Measurements from ENCODE around the gene PRRG3. TPM values are rescaled to one million over a fixed set of nuclear protein-coding genes. Genes with fewer than 3 reads are reported as not detected.

Gene PRRG3
- total RNA-seq, result under 1 TPM in 2 of 4 donors, not detected in 2; 0.19 to 0.40 TPM

- Histone ChIP-seq H3K36me3 (no peaks in the 10 kb centered on the region), H3K27ac (no peak within 1 kb of the TSS), H3K4me1 (no peaks in the 10 kb centered on the region), H3K27me3 (no peaks in the 10 kb centered on the region), H3K4me3 (no peak within 1 kb of the TSS), H3K9me3 (no peaks in the 10 kb centered on the region)
- TF ChIP-seq POLR2A (IDR thresholded peaks at IDR 0.05), result no peak
- TF ChIP-seq CTCF (IDR thresholded peaks at IDR 0.05), result no peak
- DNase-seq, result no peak
These were observed at the start of gene PRRG3 for GRCh38 chrX:151694661-151695582. Gene PRRG3 (plus strand): TSS chrX:151695458. CDS start chrX:151698815, 3,357 bp downstream.

GRCh38 chrX:151675121-151675746 lies 20.0 kb upstream of the PRRG3 start:
- H3K27ac ChIP-seq, result no peak overlapping the region
- no peaks in the 10 kb centered on the region for H3K9me3 ChIP-seq
- no peak for DNase-seq
- TF ChIP-seq CTCF (IDR thresholded peaks at IDR 0.05), result no peak
- TF ChIP-seq POLR2A (IDR thresholded peaks at IDR 0.05), result no peak
- no peaks in the 10 kb centered on the region for H3K36me3 ChIP-seq
- H3K4me3 ChIP-seq, result no peak overlapping the region
- H3K27me3 ChIP-seq, result no peaks in the 10 kb centered on the region
- no peaks in the 10 kb centered on the region for H3K4me1 ChIP-seq

- H3K36me3 ChIP-seq, result no peaks in the 10 kb centered on the region
- TF ChIP-seq CTCF (IDR thresholded peaks at IDR 0.05) (no peak), POLR2A (IDR thresholded peaks at IDR 0.05) (no peak)
- H3K27ac ChIP-seq, result no peak overlapping the region
- no peak overlapping the region for H3K4me3 ChIP-seq
- H3K27me3 ChIP-seq, result no peaks in the 10 kb centered on the region
- no peak for DNase-seq
- no peaks in the 10 kb centered on the region for H3K4me1 ChIP-seq
- H3K9me3 ChIP-seq, result no peaks in the 10 kb centered on the region
These were observed 19.1 kb upstream of the PRRG3 start for GRCh38 chrX:151676196-151676595.

GRCh38 chrX:151679798-151680402 lies 15.4 kb upstream of the PRRG3 start:
- Histone ChIP-seq H3K27ac (no peak overlapping the region), H3K36me3 (no peaks in the 10 kb centered on the region), H3K27me3 (no peaks in the 10 kb centered on the region), H3K4me1 (no peaks in the 10 kb centered on the region), H3K4me3 (no peak overlapping the region), H3K9me3 (no peaks in the 10 kb centered on the region)
- TF ChIP-seq POLR2A (IDR thresholded peaks at IDR 0.05), result no peak
- no peak for TF ChIP-seq CTCF (IDR thresholded peaks at IDR 0.05)
- DNase-seq, result no peak

GRCh38 chrX:151680805-151681204 lies 14.5 kb upstream of the PRRG3 start:
- no peak overlapping the region for H3K4me3 ChIP-seq
- H3K27me3 ChIP-seq, result no peaks in the 10 kb centered on the region
- H3K27ac ChIP-seq, result no peak overlapping the region
- peak in 5 of 6 experiments; percentile 22 to 56 (median 49) for TF ChIP-seq CTCF (IDR thresholded peaks at IDR 0.05)
- no peak for TF ChIP-seq POLR2A (IDR thresholded peaks at IDR 0.05)
- no peaks in the 10 kb centered on the region for H3K4me1 ChIP-seq
- DNase-seq, result peak in 2 of 3 donors; percentile 29 to 67
- no peaks in the 10 kb centered on the region for H3K36me3 ChIP-seq
- no peaks in the 10 kb centered on the region for H3K9me3 ChIP-seq

Measured in Peyer's patch (tissue), 4 donors.